Measurements from ENCODE around the gene SND1. TPM values are rescaled to one million over a fixed set of nuclear protein-coding genes. Genes with fewer than 3 reads are reported as not detected.

The SND1 gene
- total RNA-seq, 4 donors from 2014 or later, result 62.0 to 89.4 (median 82.1) TPM

DNA sequence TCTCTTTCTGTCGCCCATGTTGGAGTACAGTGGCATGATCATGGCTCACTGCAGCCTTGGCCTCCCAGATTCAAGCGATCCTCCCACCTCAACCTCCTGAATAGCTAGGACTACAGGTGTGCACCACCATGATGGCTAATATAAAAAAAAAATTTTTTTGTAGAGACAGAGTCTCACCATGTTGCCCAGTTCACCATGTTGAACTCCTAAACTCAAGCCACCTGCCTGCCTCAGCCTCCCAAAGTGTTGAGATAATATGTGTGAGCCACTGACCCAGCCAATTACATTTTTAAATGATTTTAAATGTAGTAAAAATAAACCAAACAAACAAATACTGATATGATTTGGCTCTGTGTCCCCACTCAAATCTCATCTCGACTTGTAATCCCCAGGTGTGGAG, 487.4 kb downstream of the SND1 start:
- 76 to 81% methylated on average over 3 of the region's 3 CpGs for WGBS, 2 donors
- TF ChIP-seq CTCF (IDR thresholded peaks at IDR 0.05), result no peak
- no peak for TF ChIP-seq POLR2A (IDR thresholded peaks at IDR 0.05)

GRCh38 chr7:128141683-128142195, 489.7 kb downstream of the SND1 start:
- TF ChIP-seq POLR2A (IDR thresholded peaks at IDR 0.05), result no peak
- no peak for TF ChIP-seq CTCF (IDR thresholded peaks at IDR 0.05)
- intact Hi-C loops (cut with DNase I; ENCODE audit: low total_unique reads), result no loop called here
- H3K4me3 ChIP-seq (ENCODE audit: low read depth, poor library complexity, severe bottlenecking), result no peak overlapping the region
- no peak for DNase-seq (ENCODE audit: low spot score in 2 of 2)
- WGBS, 2 donors, result 78 to 85% methylated on average over 6 of the region's 6 CpGs

More for the DNA sequence above, 487.4 kb downstream of the SND1 start:
- DNase-seq (ENCODE audit: low spot score in 2 of 2), result no peak
- intact Hi-C loops (cut with DNase I; ENCODE audit: low total_unique reads), result loop anchor here (5.0 kb wide), 1 partner anchor 68 kb away; no protein-coding TSS in a partner anchor
- no peak overlapping the region for H3K4me3 ChIP-seq (ENCODE audit: low read depth, poor library complexity, severe bottlenecking)

MicroRNA genes within 50 kb of the gene (microRNA counts, 767-probe panel; counts per million panel counts)
- 0 to 358 counts per million in 2 donors for microRNA hsa-miR-593-3p

Small RNA genes lying within 50 kb of the gene (microRNA-seq; reads per million reads assigned to microRNA genes)
- 0 reads per million in 2 donors for gene MIR593 (ENCODE audit: borderline number of aligned reads in 1 of 2, borderline replicate concordance in 2 of 2)

Other genes with a start within 250 kb of the SND1 start
- 10 to 100 TPM; 20.2 to 27.2 (median 22.1) TPM for gene GCC1, start 66.6 kb upstream of the SND1 start, total RNA-seq
- gene ARF5, start 63.8 kb upstream of the SND1 start, total RNA-seq, result 100 to 1,000 TPM; 187 to 270 (median 237) TPM
- gene FSCN3, start 58.5 kb upstream of the SND1 start, total RNA-seq, result 1 to 10 TPM in 3 of 4 donors, not detected in 1; 1.6 to 3.7 (median 2.2) TPM
- not detected for gene PAX4, start 34.1 kb upstream of the SND1 start, total RNA-seq